GM12874 (cell line): ENCODE data around the gene RAD54L2.

ENCODE experiments used
- TF ChIP-seq, protein P1 (sequence below): IDR thresholded peaks from 2 replicates; pipeline ENCODE4 v1.5.1; 2011; ENCODE audit warnings: low read depth, mild to moderate bottlenecking, control low read depth, low read length, moderate library complexity; ENCODE audit not compliant: insufficient read depth

Gene RAD54L2

DNA sequence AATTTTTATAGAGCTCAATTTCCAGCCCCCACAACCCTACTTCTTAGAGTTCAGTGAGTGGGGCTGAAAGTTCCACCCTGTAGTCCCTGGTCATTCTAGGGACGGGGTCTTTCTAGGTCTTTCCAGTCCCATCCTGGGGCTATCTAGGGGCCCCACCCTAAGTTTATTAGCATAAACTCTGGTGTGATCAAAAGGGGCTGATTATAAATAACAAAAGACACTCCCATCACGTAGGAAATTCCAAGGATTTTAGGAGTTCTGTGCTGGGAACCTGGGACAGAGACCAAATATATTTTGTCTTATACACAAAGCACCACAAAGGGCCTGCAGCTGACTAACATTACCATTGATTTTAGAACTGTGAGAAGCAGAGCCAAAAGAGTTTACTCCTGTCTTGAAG is 41.9 kb downstream of the RAD54L2 start:
- TF ChIP-seq, protein P1, sequence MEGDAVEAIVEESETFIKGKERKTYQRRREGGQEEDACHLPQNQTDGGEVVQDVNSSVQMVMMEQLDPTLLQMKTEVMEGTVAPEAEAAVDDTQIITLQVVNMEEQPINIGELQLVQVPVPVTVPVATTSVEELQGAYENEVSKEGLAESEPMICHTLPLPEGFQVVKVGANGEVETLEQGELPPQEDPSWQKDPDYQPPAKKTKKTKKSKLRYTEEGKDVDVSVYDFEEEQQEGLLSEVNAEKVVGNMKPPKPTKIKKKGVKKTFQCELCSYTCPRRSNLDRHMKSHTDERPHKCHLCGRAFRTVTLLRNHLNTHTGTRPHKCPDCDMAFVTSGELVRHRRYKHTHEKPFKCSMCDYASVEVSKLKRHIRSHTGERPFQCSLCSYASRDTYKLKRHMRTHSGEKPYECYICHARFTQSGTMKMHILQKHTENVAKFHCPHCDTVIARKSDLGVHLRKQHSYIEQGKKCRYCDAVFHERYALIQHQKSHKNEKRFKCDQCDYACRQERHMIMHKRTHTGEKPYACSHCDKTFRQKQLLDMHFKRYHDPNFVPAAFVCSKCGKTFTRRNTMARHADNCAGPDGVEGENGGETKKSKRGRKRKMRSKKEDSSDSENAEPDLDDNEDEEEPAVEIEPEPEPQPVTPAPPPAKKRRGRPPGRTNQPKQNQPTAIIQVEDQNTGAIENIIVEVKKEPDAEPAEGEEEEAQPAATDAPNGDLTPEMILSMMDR: no peak

DNA sequence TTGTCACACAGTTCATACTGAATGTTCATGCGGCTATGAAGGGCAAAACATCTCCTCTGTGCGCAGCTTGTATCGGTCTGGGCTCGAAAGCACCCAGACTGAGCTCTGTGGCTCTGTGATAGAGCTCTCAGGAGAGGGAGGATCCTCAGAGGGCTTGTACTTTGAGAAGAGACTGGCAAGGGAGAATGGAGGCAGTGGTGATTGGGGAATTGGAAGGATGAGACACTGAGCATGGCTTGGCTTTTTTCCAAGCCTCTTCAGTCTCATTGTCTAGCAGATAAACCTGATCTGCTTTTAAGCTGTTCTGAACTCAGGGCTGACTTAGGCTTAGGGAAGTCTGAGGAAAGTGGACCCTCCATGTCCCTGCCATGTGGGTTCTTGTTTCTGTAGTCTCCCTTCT is 43.0 kb downstream of the RAD54L2 start:
- TF ChIP-seq, protein P1: no peak

DNA sequence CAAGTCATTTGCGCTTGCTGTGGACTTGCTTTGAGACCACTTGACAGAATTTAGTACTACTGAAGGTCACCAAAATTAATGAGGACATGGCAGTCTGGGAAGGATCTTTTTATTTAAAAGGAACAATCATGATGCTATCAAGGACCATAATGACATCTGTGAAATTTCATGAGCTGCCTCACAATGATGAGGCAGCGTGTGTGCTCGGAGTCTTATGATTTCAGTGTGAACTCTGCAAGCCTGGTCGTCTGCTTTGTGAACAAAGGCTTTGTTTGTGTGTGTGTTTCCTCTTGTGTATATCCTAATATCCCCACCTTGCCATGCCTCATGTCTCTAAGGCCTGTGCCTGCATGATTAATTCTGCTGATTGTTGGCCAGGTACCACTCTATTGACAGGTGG is 46.7 kb downstream of the RAD54L2 start:
- TF ChIP-seq, protein P1: no peak

DNA sequence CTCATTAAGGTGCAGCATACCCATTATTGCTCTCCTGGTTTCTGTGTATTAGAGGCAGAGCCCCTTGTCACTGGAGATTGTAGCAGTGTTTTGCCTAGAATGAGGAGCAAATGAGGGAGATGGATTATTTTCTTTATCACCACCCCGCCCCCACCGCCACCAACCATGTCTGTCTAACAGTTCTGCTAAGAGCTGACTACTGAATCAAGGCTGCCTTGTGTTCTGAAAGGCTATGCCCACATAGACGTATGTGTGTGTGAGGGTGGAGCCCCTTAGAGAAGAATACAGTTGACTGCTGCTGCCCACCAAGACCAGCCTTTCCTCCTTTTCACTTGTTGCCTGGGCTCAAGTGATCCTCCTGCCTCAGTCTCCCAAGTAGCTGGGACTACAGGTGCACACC is 47.4 kb downstream of the RAD54L2 start:
- TF ChIP-seq, protein P1: no peak
